ENCODE measurements around the gene ZCCHC24. TPM values are rescaled to one million over a fixed set of nuclear protein-coding genes. Genes with fewer than 3 reads are reported as not detected.

ZCCHC24 gene
- total RNA-seq, 2 experiments from 2014 or later, result 0.67 to 0.85 TPM

DNA sequence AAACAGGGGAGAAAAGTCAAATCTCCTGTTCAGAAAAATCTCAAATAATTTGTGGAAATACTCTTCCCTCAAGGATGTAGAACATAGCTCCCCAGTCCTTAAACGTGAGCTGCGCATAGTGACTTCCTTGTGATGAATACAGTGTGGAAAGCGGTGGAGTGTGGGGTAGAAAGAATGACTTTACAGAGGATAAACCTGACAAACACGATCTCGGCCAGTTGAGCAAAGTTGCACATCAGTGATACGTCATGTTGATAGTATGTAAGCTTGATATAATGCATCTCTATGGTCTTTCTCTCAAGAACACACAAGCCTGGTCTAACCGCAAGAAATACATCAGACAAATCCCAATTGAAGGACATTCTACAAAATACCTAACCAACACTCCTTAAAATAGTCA lies 32.0 kb upstream of the ZCCHC24 start:
- intact Hi-C loops (cut with DNase I, micrococcal nuclease), result no loop called here
- Histone ChIP-seq H3K9me3 (ENCODE audit: control insufficient read depth in 1 of 2, insufficient read depth in 1 of 2, low read length in 2 of 2) (no peaks in the 10 kb centered on the region), H3K4me3 (ENCODE audit: low read length) (no peak overlapping the region), H3K27me3 (ENCODE audit: control insufficient read depth in 1 of 2, insufficient read depth in 2 of 2, low read length in 2 of 2) (peaks cover 3 to 10% of the 10 kb centered on the region in 2 experiments), H3K36me3 (ENCODE audit: insufficient read depth, low read length) (no peaks in the 10 kb centered on the region), H3K4me1 (ENCODE audit: insufficient read depth, low read length) (no peaks in the 10 kb centered on the region), H3K27ac (ENCODE audit: low read depth in 1 of 2, low read length in 2 of 2) (no peak overlapping the region)
- H3K27me3 Mint-ChIP-seq, result peaks cover 17% of the 10 kb centered on the region
- DNase-seq, result no peak
- no peak overlapping the region for H3K27ac Mint-ChIP-seq
- no peaks in the 10 kb centered on the region for H3K9me3 Mint-ChIP-seq
- no peak overlapping the region for H3K4me3 Mint-ChIP-seq
- ChIA-PET POLR2A (interaction anchor here (0.9 kb wide), 1 partner anchor 31 kb away, joined by 3 read pairs; no protein-coding TSS in a partner anchor), CTCF (interaction anchor here (1.2 kb wide), 1 partner anchor 9 kb away, joined by 3 read pairs; no protein-coding TSS in a partner anchor)
- TF ChIP-seq, protein P1, sequence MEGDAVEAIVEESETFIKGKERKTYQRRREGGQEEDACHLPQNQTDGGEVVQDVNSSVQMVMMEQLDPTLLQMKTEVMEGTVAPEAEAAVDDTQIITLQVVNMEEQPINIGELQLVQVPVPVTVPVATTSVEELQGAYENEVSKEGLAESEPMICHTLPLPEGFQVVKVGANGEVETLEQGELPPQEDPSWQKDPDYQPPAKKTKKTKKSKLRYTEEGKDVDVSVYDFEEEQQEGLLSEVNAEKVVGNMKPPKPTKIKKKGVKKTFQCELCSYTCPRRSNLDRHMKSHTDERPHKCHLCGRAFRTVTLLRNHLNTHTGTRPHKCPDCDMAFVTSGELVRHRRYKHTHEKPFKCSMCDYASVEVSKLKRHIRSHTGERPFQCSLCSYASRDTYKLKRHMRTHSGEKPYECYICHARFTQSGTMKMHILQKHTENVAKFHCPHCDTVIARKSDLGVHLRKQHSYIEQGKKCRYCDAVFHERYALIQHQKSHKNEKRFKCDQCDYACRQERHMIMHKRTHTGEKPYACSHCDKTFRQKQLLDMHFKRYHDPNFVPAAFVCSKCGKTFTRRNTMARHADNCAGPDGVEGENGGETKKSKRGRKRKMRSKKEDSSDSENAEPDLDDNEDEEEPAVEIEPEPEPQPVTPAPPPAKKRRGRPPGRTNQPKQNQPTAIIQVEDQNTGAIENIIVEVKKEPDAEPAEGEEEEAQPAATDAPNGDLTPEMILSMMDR (IDR thresholded peaks at IDR 0.05), result no peak
- H3K36me3 Mint-ChIP-seq (ENCODE audit: low read depth), result no peaks in the 10 kb centered on the region
- no peaks in the 10 kb centered on the region for H3K4me1 Mint-ChIP-seq (ENCODE audit: low read depth)
- ATAC-seq (ENCODE audit: poor library complexity), result no peak

DNA sequence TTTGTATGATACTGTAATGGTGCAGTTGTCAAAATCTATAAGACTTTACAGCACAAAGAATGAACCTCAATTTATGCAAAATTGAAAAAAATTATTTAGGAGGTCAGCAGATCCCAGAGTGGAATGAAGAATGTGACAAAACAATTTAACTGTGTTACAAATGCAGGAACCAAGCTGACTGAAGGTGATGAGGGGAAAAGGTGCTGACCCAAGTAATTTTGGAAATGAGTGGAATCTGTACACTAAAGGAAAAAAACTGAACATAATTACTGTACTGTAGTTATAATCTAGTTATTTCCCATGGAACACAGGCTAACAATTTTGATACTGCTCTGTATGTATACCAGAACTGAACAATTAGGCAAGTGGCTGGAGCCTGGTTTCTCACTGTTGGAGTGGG lies 31.2 kb upstream of the ZCCHC24 start:
- CTCF ChIA-PET, result interaction anchor here (1.2 kb wide), 1 partner anchor 9 kb away, joined by 3 read pairs; no protein-coding TSS in a partner anchor
- Mint-ChIP-seq H3K4me3 (no peak overlapping the region), H3K27me3 (peaks cover 17% of the 10 kb centered on the region), H3K9me3 (no peaks in the 10 kb centered on the region), H3K36me3 (ENCODE audit: low read depth) (no peaks in the 10 kb centered on the region), H3K4me1 (ENCODE audit: low read depth) (no peaks in the 10 kb centered on the region), H3K27ac (no peak overlapping the region)
- ATAC-seq (ENCODE audit: poor library complexity) (no peak), DNase-seq (no peak)
- intact Hi-C loops (cut with DNase I, micrococcal nuclease), result no loop called here
- TF ChIP-seq, protein P1 (IDR thresholded peaks at IDR 0.05), result no peak
- Histone ChIP-seq H3K4me1 (ENCODE audit: insufficient read depth, low read length) (no peaks in the 10 kb centered on the region), H3K27me3 (ENCODE audit: control insufficient read depth in 1 of 2, insufficient read depth in 2 of 2, low read length in 2 of 2) (peaks cover 3 to 10% of the 10 kb centered on the region in 2 experiments), H3K4me3 (ENCODE audit: low read length) (no peak overlapping the region), H3K27ac (ENCODE audit: low read depth in 1 of 2, low read length in 2 of 2) (no peak overlapping the region), H3K36me3 (ENCODE audit: insufficient read depth, low read length) (no peaks in the 10 kb centered on the region), H3K9me3 (ENCODE audit: control insufficient read depth in 1 of 2, insufficient read depth in 1 of 2, low read length in 2 of 2) (no peaks in the 10 kb centered on the region)
- POLR2A ChIA-PET, result no interaction called here

DNA sequence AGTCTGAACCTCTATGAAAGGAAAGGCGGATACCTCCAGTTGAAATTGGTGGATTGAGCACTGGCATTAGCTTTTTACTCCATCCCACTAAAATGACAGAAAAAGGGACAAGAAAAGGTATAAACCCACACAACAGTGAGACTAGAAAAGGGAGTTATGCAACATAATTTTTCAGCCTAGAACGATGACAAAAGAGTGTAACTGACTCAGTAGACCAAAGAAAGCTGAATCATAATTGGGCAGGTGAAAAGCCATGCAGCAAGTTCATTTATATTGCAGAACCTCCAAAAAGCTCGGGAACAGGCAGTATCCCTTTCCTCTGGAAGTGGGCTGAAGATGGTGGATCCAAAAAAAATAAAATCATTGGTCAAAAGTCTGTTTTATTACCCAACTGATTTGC lies 30.5 kb upstream of the ZCCHC24 start:
- H3K9me3 ChIP-seq (ENCODE audit: control insufficient read depth in 1 of 2, insufficient read depth in 1 of 2, low read length in 2 of 2), result no peaks in the 10 kb centered on the region
- intact Hi-C loops (cut with DNase I, micrococcal nuclease), result no loop called here
- no peak for ATAC-seq (ENCODE audit: poor library complexity)
- Mint-ChIP-seq H3K36me3 (ENCODE audit: low read depth) (no peaks in the 10 kb centered on the region), H3K4me1 (ENCODE audit: low read depth) (no peaks in the 10 kb centered on the region), H3K27ac (no peak overlapping the region), H3K4me3 (no peak overlapping the region), H3K9me3 (no peaks in the 10 kb centered on the region), H3K27me3 (peaks cover 17% of the 10 kb centered on the region)
- H3K4me3 ChIP-seq (ENCODE audit: low read length), result no peak overlapping the region
- TF ChIP-seq, protein P1 (IDR thresholded peaks at IDR 0.05), result no peak
- H3K4me1 ChIP-seq (ENCODE audit: insufficient read depth, low read length), result no peaks in the 10 kb centered on the region
- ChIA-PET CTCF (interaction anchor here (0.7 kb wide), 1 partner anchor 8 kb away, joined by 4 read pairs; no protein-coding TSS in a partner anchor), POLR2A (interaction anchor here (1.0 kb wide), 1 partner anchor 190 kb away, joined by 3 read pairs; no protein-coding TSS in a partner anchor)
- no peaks in the 10 kb centered on the region for H3K36me3 ChIP-seq (ENCODE audit: insufficient read depth, low read length)
- no peak for DNase-seq
- no peak overlapping the region for H3K27ac ChIP-seq (ENCODE audit: low read depth in 1 of 2, low read length in 2 of 2)
- peaks cover 3 to 10% of the 10 kb centered on the region in 2 experiments for H3K27me3 ChIP-seq (ENCODE audit: control insufficient read depth in 1 of 2, insufficient read depth in 2 of 2, low read length in 2 of 2)

Data from CD4-positive, alpha-beta T cell (primary cell).